Erythroblast (primary cell): Measurements from ENCODE around the gene FOXP2.

Experiments used
- GATA1 ChIP-seq: IDR thresholded peaks from 2 replicates; pipeline ENCODE4 v1.6.1; 2011; ENCODE audit warnings: low read depth, mild to moderate bottlenecking, control low read depth, low read length, moderate library complexity
- POLR2A ChIP-seq: IDR thresholded peaks from 2 replicates; pipeline ENCODE4 v1.6.1; 2011; ENCODE audit warnings: mild to moderate bottlenecking, low read length

GRCh38 chr7:114428211-114428610 lies 13.6 kb downstream of the FOXP2 start:
- TF ChIP-seq POLR2A (no peak), GATA1 (no peak)
